GM10248 (cell line): ENCODE results near the gene VPS51.

Experiments
- CTCF ChIA-PET: fragments of 300-600 bp; sonication (Branson Sonifier 250); formaldehyde crosslinking; extraction: SDS; loops from one replicate; lab custom pipeline; 2021; ENCODE audit warnings: antibody characterized with exemption; lab: Yijun Ruan, JAX
- POLR2A ChIA-PET: fragments of 350-650 bp; sonication (Branson Sonifier 250); formaldehyde crosslinking; extraction: SDS; loops from one replicate; lab custom pipeline; 2020; ENCODE audit warnings: antibody characterized with exemption; lab: Yijun Ruan, JAX
- DNase-seq: peaks from one replicate; pipeline ENCODE4 v3.0.0; 2012; ENCODE audit errors: extremely low spot score
- CTCF ChIP-seq: IDR thresholded peaks from 2 replicates; pipeline ENCODE4 v1.5.1; 2012; ENCODE audit warnings: mild to moderate bottlenecking, low read depth; ENCODE audit errors: extremely low read depth, missing control alignments, control extremely low read depth

VPS51 gene

GRCh38 chr11:65067446-65067845 lies 28.6 kb upstream of the VPS51 start:
- DNase-seq = peak; percentile 67
- POLR2A ChIA-PET = no interaction called here
- CTCF ChIA-PET = no interaction called here
- no peak for TF ChIP-seq CTCF

- ChIA-PET CTCF (interaction anchor here (0.6 to 2.7 kb wide), 5 partner anchors 9 to 225 kb away, joined by 3 to 17 read pairs (median 4); partner anchors contain the start of genes ARL2 and CDC42BPG), POLR2A (interaction anchor here (0.6 kb wide), 1 partner anchor 921 kb away, joined by 3 read pairs; no protein-coding TSS in a partner anchor)
- TF ChIP-seq CTCF = no peak
- DNase-seq = no peak
Observed at GRCh38 chr11:65069217-65069616, 26.8 kb upstream of the VPS51 start.

- CTCF ChIA-PET = interaction anchor here (1.0 to 1.3 kb wide), 4 partner anchors 8 to 58 kb away, joined by 3 to 6 read pairs (median 4); partner anchors contain the start of gene ARL2
- DNase-seq = peak; percentile 65
- POLR2A ChIA-PET = no interaction called here
- no peak for TF ChIP-seq CTCF
Observed at GRCh38 chr11:65071907-65072630, 23.9 kb upstream of the VPS51 start.

- CTCF ChIA-PET = interaction anchor here (1.0 to 1.3 kb wide), 3 partner anchors 9 to 58 kb away, joined by 4 to 6 read pairs (median 5); partner anchors contain the start of gene ARL2
Observed at GRCh38 chr11:65072631-65072966, 23.4 kb upstream of the VPS51 start.

GRCh38 chr11:65077451-65077850 lies 18.6 kb upstream of the VPS51 start:
- ChIA-PET POLR2A (no interaction called here), CTCF (interaction anchor here (0.9 to 3.6 kb wide), 7 partner anchors 8 to 63 kb away, joined by 3 to 19 read pairs (median 4); partner anchors contain the start of gene TM7SF2)
- TF ChIP-seq CTCF = no peak
- DNase-seq = no peak

More at GRCh38 chr11:65072631-65072966, 23.4 kb upstream of the VPS51 start:
- TF ChIP-seq CTCF = no peak
- no peak for DNase-seq
- POLR2A ChIA-PET = no interaction called here

GRCh38 chr11:65078151-65078550 lies 17.9 kb upstream of the VPS51 start:
- peak; percentile 73 for DNase-seq
- POLR2A ChIA-PET = no interaction called here
- peak; percentile 78 for TF ChIP-seq CTCF
- CTCF ChIA-PET = interaction anchor here (0.6 to 3.6 kb wide), 14 partner anchors 9 to 103 kb away, joined by 3 to 19 read pairs (median 4); partner anchors contain the start of genes ARL2, BATF2, NAALADL1 and TM7SF2
